SK-N-SH (cell line): ENCODE measurements around the gene UGT1A1.

Source experiments
- NFIC ChIP-seq: IDR thresholded peaks from 2 replicates; pipeline ENCODE4 v1.4.0; 2012; ENCODE audit warnings: borderline replicate concordance
- TF ChIP-seq, protein P1 (sequence below): fragments of 200-600 bp; sonication (generic); IDR thresholded peaks from 2 replicates; pipeline ENCODE4 v1.6.1; 2017; ENCODE audit warnings: antibody characterized with exemption, mild to moderate bottlenecking, moderate library complexity
- TF ChIP-seq, protein P2 (sequence below): fragments of 150-350 bp; IDR thresholded peaks from 2 replicates; pipeline ENCODE4 v1.6.1; 2016; ENCODE audit warnings: mild to moderate bottlenecking, low read depth, low read length

DNA sequence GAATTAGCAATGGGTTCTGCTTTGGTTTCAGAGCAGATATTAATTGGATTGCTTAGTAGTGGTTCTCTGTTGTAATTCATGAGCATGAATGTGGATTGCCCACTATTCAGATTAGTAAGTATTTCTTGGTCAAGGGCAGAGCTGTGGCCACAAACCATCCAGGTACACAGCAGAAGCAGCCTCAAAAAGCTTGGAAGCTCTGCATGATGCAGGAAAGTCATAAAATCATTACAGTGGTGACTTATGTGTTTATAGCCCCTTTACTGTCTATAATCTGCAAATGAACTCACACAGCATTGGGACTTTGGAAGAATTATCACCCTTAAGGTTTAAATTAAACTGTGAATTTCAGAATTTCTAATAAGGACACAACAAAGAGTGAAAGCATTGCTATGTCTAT is 1.9 kb upstream of the UGT1A1 start:
- TF ChIP-seq, protein P1, sequence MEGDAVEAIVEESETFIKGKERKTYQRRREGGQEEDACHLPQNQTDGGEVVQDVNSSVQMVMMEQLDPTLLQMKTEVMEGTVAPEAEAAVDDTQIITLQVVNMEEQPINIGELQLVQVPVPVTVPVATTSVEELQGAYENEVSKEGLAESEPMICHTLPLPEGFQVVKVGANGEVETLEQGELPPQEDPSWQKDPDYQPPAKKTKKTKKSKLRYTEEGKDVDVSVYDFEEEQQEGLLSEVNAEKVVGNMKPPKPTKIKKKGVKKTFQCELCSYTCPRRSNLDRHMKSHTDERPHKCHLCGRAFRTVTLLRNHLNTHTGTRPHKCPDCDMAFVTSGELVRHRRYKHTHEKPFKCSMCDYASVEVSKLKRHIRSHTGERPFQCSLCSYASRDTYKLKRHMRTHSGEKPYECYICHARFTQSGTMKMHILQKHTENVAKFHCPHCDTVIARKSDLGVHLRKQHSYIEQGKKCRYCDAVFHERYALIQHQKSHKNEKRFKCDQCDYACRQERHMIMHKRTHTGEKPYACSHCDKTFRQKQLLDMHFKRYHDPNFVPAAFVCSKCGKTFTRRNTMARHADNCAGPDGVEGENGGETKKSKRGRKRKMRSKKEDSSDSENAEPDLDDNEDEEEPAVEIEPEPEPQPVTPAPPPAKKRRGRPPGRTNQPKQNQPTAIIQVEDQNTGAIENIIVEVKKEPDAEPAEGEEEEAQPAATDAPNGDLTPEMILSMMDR, result no peak
- no peak for TF ChIP-seq NFIC
- TF ChIP-seq, protein P2, sequence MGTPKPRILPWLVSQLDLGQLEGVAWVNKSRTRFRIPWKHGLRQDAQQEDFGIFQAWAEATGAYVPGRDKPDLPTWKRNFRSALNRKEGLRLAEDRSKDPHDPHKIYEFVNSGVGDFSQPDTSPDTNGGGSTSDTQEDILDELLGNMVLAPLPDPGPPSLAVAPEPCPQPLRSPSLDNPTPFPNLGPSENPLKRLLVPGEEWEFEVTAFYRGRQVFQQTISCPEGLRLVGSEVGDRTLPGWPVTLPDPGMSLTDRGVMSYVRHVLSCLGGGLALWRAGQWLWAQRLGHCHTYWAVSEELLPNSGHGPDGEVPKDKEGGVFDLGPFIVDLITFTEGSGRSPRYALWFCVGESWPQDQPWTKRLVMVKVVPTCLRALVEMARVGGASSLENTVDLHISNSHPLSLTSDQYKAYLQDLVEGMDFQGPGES, result no peak
